HG02642 (cell line): ENCODE measurements around the gene FNBP1.

ENCODE experiments used
- ATAC-seq: cut with Tn5 transposase; IDR thresholded peaks from one replicate; pipeline ENCODE4 v1.9.1; 2021; ENCODE audit warnings: mild to moderate bottlenecking; ENCODE audit not compliant: unreplicated experiment, poor library complexity

FNBP1 gene

GRCh38 chr9:129933185-129934040 is 109.6 kb downstream of the FNBP1 start:
- no peak for ATAC-seq

GRCh38 chr9:129932303-129933151 is 110.5 kb downstream of the FNBP1 start:
- no peak for ATAC-seq

GRCh38 chr9:129930743-129931142 is 112.2 kb downstream of the FNBP1 start:
- no peak for ATAC-seq

- no peak for ATAC-seq
Observed at GRCh38 chr9:129929496-129930125, 113.4 kb downstream of the FNBP1 start.

DNA sequence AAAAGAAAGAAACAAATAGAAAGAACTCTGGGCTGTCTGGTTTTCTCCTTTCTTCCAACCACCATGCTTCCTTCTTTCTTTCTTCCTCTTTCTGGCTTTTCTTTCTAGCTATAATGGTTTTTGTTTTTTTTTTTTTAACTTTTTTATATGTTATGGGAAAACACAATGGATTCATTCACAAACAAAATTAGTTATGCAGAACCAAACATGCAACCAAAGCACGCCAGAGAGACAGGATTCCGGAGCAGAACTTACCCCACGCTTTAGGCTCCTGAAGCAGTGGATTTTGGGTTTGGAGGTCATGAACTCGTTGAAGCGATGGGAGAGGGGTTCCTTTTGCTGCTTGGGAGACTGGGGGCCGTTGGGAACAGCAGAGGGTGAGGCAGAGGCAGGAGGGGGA is 119.4 kb downstream of the FNBP1 start:
- no peak for ATAC-seq

GRCh38 chr9:129921905-129922304 is 121.1 kb downstream of the FNBP1 start:
- ATAC-seq, result no peak

DNA sequence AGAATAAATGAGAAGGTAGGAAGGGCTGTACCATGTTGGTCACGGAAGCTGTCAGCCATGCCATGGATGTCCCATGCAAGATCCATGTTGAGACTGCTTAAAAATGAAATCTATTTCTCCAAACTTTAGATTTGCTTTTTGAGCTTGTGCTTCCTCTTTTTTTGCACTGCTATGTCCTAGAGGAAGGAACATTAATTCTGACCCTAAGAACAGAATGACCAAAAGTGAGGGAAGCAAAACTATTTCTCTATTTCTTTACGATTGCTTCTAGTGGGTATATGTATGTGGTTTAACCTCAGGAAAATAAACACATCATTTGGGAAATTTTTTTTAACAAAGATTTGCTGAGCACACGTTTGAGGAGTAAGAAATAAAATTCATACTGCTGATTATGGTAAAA is 123.1 kb downstream of the FNBP1 start:
- no peak for ATAC-seq

DNA sequence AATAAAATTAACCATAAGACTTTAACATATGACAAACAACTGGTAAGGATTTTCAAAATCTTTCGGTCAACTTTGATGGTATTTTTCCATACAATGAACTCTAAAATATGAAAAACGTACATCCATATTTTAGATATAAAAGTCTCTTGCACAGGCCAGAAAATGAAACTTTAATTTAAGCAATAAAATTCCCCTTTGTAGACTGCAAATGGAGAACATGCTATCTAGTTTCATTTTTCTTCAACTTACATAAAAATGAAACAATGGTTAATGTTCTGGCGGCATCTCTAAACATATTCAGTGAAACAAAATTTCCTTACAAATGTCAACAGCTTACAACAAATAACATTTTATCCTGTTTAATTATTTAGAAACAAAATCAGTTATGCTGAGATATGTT is 123.7 kb downstream of the FNBP1 start:
- ATAC-seq, result no peak

DNA sequence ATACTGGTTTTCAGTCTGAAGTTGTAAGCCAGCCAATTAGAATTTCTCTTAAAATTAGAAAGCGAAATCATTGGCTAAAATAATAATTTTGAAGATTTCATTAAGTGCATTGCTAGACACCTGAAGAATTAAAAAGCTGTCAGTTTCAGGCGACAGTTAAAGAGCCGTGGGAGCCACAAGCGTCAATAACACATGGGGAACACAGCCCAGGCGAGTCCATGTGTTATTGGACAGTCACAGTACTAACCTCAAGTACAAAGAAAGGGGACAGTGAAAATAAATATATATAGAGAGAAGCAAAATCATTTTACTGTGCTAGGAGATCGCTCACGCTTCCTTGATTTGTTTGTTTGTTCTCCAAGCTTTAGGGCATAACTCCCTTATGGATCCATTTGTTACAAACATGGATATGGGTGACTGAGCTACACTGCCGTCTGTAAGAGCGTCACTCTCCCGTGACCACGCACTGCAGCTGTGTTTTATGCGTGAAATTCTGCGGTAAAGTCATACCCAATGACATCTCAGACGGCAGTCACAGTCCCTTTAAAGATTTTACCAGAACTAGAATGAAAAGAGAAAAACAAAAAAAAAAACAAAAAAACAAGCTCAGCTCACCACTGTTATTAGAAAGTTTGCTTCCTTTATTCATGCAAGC is 124.6 kb downstream of the FNBP1 start:
- no peak for ATAC-seq

GRCh38 chr9:129916707-129917106 is 126.3 kb downstream of the FNBP1 start:
- ATAC-seq, result no peak

GRCh38 chr9:129914051-129914450 is 128.9 kb downstream of the FNBP1 start:
- no peak for ATAC-seq

GRCh38 chr9:129910628-129911567 is 132.1 kb downstream of the FNBP1 start:
- ATAC-seq, result no peak

DNA sequence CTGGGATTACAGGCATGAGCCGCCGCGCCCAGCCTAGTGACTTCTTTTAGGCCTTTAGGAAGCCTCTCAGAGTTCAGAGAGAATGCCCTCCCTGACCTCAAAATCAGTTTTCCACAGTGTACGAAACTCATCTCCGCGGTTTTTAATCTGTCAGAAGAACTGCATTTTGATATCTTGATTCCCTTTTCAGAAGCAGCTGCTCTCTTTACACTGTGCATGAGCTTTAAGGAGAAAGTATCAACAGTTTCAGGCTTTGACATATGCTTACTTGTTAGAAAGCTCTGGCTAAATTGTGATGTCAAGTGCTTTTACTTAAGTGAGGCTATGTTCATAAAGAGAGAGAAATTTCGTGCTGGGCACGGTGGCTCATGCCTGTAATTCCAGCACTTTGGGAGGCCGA is 133.1 kb downstream of the FNBP1 start:
- ATAC-seq, result no peak

DNA sequence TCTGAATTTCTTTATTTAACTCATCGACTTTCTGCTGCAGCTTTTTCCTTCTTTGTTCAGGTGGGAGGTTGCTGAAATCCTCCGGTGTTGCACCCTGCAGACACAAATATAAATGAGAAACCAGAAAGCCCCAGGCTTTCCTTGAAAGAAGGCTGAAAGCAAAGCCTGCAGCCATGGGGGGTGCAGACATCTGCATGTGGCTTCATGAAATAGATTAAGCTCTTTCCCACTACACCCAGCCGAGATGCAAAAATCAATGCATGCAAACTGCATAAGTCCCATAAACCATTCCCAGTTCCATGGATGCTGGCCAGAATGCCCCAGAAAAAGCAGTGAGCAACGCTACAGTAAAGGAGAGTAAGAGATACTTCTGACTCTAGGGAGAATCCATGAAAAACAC is 134.1 kb downstream of the FNBP1 start:
- ATAC-seq, result no peak

- no peak for ATAC-seq
Observed at GRCh38 chr9:129907201-129907600, 135.8 kb downstream of the FNBP1 start.

GRCh38 chr9:129906298-129906697 is 136.7 kb downstream of the FNBP1 start:
- no peak for ATAC-seq

DNA sequence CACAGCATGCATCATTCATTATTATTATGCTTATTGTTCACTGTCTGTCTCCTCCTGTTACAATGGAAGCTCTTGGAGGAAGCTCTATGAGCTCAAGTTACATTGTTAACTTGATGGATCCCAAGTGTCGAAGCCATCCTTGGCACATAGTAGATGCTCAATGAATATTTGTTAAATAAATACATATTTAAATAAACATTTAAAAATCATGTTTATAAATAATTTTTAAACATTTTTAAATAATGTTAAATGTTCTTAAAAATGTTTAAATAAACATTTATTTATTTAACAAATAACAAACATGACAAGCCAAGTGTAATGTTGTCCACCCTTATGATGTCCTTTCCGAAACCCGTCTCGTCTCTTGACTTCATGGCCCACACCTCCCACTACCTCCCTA is 138.3 kb downstream of the FNBP1 start:
- no peak for ATAC-seq

GRCh38 chr9:129902740-129903134 is 140.3 kb downstream of the FNBP1 start:
- no peak for ATAC-seq

- no peak for ATAC-seq
Observed at GRCh38 chr9:129901993-129902739, 140.8 kb downstream of the FNBP1 start.
